Esophagus muscularis mucosa (tissue), 4 donors: ENCODE data around the gene GON7.

Source experiments
- EP300 ChIP-seq: sonication (generic); formaldehyde crosslinking; IDR thresholded peaks from one replicate; pipeline ENCODE4 v1.6.1; 2017; ENCODE audit warnings: antibody characterized with exemption
- POLR2A ChIP-seq: fragments of 450-650 bp; IDR thresholded peaks from one replicate; pipeline ENCODE4 v1.6.1; 2017; ENCODE audit warnings: antibody characterized with exemption, moderate library complexity, mild to moderate bottlenecking, low read depth
- POLR2AphosphoS5 ChIP-seq, 2 donors: sonication (generic); formaldehyde crosslinking; IDR thresholded peaks; one replicate each; pipeline ENCODE4 v1.6.1; 2017; ENCODE audit warnings: antibody characterized with exemption in 2 of 2
- TF ChIP-seq, protein P1 (sequence below), 3 experiments: fragments of 200-600 bp in 2 of 3; fragments of 450-650 bp in 1 of 3; sonication (generic) in 2 of 3; IDR thresholded peaks; one replicate each; pipeline ENCODE4 v1.5.1; 2017 to 2019; ENCODE audit warnings: antibody characterized with exemption in 3 of 3, mild to moderate bottlenecking in 2 of 3, moderate library complexity in 1 of 3

DNA sequence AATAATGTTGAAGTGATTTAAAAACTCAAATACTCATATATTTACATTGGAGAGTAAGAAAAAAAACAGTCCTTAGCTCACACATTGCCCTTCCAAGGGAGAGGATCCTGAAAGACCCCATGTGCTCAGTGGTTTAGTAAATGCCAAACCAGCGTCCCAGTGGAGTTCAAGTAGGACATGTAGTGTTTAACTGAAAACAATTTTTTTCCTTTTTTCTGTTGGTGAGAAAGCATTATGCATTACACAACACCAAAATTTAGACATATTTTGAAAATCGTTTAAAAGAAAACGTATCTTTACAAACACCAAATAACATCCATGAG, 33.8 kb upstream of the GON7 start:
- TF ChIP-seq POLR2AphosphoS5 (IDR thresholded peaks at IDR 0.05) (no peak), POLR2A (no peak), EP300 (no peak)
- TF ChIP-seq, protein P1, sequence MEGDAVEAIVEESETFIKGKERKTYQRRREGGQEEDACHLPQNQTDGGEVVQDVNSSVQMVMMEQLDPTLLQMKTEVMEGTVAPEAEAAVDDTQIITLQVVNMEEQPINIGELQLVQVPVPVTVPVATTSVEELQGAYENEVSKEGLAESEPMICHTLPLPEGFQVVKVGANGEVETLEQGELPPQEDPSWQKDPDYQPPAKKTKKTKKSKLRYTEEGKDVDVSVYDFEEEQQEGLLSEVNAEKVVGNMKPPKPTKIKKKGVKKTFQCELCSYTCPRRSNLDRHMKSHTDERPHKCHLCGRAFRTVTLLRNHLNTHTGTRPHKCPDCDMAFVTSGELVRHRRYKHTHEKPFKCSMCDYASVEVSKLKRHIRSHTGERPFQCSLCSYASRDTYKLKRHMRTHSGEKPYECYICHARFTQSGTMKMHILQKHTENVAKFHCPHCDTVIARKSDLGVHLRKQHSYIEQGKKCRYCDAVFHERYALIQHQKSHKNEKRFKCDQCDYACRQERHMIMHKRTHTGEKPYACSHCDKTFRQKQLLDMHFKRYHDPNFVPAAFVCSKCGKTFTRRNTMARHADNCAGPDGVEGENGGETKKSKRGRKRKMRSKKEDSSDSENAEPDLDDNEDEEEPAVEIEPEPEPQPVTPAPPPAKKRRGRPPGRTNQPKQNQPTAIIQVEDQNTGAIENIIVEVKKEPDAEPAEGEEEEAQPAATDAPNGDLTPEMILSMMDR (IDR thresholded peaks at IDR 0.05) = no peak
